HG03025 (cell line): ENCODE measurements around the gene CTXN1.

ENCODE experiments used
- ATAC-seq: cut with Tn5 transposase; IDR thresholded peaks from one replicate; pipeline ENCODE4 v1.9.1; 2021; ENCODE audit warnings: mild to moderate bottlenecking, moderate library complexity; ENCODE audit not compliant: unreplicated experiment, low FRiP score

The CTXN1 gene

GRCh38 chr19:7879836-7880235 is 46.1 kb downstream of the CTXN1 start:
- ATAC-seq: no peak

GRCh38 chr19:7879111-7879807 is 46.7 kb downstream of the CTXN1 start:
- no peak for ATAC-seq

GRCh38 chr19:7877249-7877836 is 48.6 kb downstream of the CTXN1 start:
- ATAC-seq: no peak

GRCh38 chr19:7874897-7875273 is 51.0 kb downstream of the CTXN1 start:
- ATAC-seq: no peak
